SK-N-SH treated with all-trans-retinoic acid at 6 μM for 48 hours (cell line): ENCODE data around the gene GPHA2.

Experiments used
- ATAC-seq: fragments of 200-7000 bp; cut with Tn5 transposase; 3 replicates; pipeline ENCODE4 v1.9.1; 2020; ENCODE audit warnings: mild to moderate bottlenecking, moderate library complexity
- ARNTL ChIP-seq: fragments of 450-650 bp; formaldehyde crosslinking; IDR thresholded peaks from 2 replicates; pipeline ENCODE4 v1.5.0; 2020; ENCODE audit warnings: low read depth, mild to moderate bottlenecking, moderate library complexity, borderline replicate concordance
- BACH2 ChIP-seq: fragments of 250-450 bp; sonication (Bioruptor Pico); IDR thresholded peaks from 2 replicates; pipeline ENCODE4 v1.9.0; 2021; ENCODE audit warnings: mild to moderate bottlenecking, borderline replicate concordance
- CSDC2 ChIP-seq: fragments of 250-450 bp; sonication (Bioruptor Pico); IDR thresholded peaks from 2 replicates; pipeline ENCODE4 v1.5.0; 2020; ENCODE audit warnings: mild to moderate bottlenecking, moderate library complexity
- ESRRG ChIP-seq: fragments of 250-450 bp; sonication (Bioruptor Pico); IDR thresholded peaks from 2 replicates; pipeline ENCODE4 v1.6.1; 2021; ENCODE audit warnings: mild to moderate bottlenecking
- GLIS3 ChIP-seq: fragments of 250-450 bp; sonication (Bioruptor Pico); IDR thresholded peaks from 2 replicates; pipeline ENCODE4 v1.5.0; 2020; ENCODE audit warnings: mild to moderate bottlenecking, moderate library complexity
- OSR1 ChIP-seq: fragments of 250-450 bp; sonication (Bioruptor Pico); IDR thresholded peaks from 2 replicates; pipeline ENCODE4 v1.8.0; 2022; ENCODE audit warnings: moderate library complexity, mild to moderate bottlenecking, inconsistent platforms
- PPARA ChIP-seq: fragments of 250-450 bp; sonication (Bioruptor Pico); IDR thresholded peaks from 2 replicates; pipeline ENCODE4 v1.5.0; 2020; ENCODE audit warnings: mild to moderate bottlenecking, borderline replicate concordance
- RARB ChIP-seq: fragments of 250-450 bp; sonication (Bioruptor Pico); IDR thresholded peaks from 2 replicates; pipeline ENCODE4 v1.8.0; 2021; ENCODE audit warnings: mild to moderate bottlenecking, moderate library complexity
- SNAI2 ChIP-seq: fragments of 250-450 bp; sonication (Bioruptor Pico); IDR thresholded peaks from 2 replicates; pipeline ENCODE4 v1.5.0; 2020; ENCODE audit warnings: mild to moderate bottlenecking, moderate library complexity
- TOX ChIP-seq: fragments of 250-450 bp; sonication (Bioruptor Pico); IDR thresholded peaks from 2 replicates; pipeline ENCODE4 v1.8.0; 2021; ENCODE audit warnings: mild to moderate bottlenecking, moderate library complexity, borderline replicate concordance
- ZC3H10 ChIP-seq: fragments of 250-450 bp; sonication (Bioruptor Pico); IDR thresholded peaks from 2 replicates; pipeline ENCODE4 v1.5.1; 2021; ENCODE audit warnings: mild to moderate bottlenecking, moderate library complexity
- ZFP3 ChIP-seq: fragments of 250-450 bp; sonication (Bioruptor Pico); IDR thresholded peaks from 2 replicates; pipeline ENCODE4 v1.5.0; 2020; ENCODE audit warnings: mild to moderate bottlenecking, moderate library complexity
- ZNF565 ChIP-seq: fragments of 450-650 bp; formaldehyde crosslinking; conservative IDR thresholded peaks from 2 replicates; pipeline ENCODE4 v1.5.0; 2020; ENCODE audit warnings: low read depth, mild to moderate bottlenecking, moderate library complexity
- ZNF8 ChIP-seq: fragments of 450-650 bp; formaldehyde crosslinking; IDR thresholded peaks from 2 replicates; pipeline ENCODE4 v1.5.0; 2020; ENCODE audit warnings: mild to moderate bottlenecking, moderate library complexity
- TF ChIP-seq, protein P1 (sequence below): fragments of 250-450 bp; sonication (Bioruptor Pico); IDR thresholded peaks from 2 replicates; pipeline ENCODE4 v1.8.0; 2020; ENCODE audit warnings: mild to moderate bottlenecking, moderate library complexity, borderline replicate concordance
- TF ChIP-seq, protein P2 (sequence below): fragments of 250-450 bp; sonication (Bioruptor Pico); IDR thresholded peaks from 2 replicates; pipeline ENCODE4 v1.5.0; 2020; ENCODE audit warnings: mild to moderate bottlenecking, moderate library complexity
- TF ChIP-seq, protein P3 (sequence below): fragments of 250-450 bp; sonication (Bioruptor Pico); IDR thresholded peaks from 2 replicates; pipeline ENCODE4 v1.5.1; 2021; ENCODE audit warnings: mild to moderate bottlenecking, moderate library complexity

Gene GPHA2

DNA sequence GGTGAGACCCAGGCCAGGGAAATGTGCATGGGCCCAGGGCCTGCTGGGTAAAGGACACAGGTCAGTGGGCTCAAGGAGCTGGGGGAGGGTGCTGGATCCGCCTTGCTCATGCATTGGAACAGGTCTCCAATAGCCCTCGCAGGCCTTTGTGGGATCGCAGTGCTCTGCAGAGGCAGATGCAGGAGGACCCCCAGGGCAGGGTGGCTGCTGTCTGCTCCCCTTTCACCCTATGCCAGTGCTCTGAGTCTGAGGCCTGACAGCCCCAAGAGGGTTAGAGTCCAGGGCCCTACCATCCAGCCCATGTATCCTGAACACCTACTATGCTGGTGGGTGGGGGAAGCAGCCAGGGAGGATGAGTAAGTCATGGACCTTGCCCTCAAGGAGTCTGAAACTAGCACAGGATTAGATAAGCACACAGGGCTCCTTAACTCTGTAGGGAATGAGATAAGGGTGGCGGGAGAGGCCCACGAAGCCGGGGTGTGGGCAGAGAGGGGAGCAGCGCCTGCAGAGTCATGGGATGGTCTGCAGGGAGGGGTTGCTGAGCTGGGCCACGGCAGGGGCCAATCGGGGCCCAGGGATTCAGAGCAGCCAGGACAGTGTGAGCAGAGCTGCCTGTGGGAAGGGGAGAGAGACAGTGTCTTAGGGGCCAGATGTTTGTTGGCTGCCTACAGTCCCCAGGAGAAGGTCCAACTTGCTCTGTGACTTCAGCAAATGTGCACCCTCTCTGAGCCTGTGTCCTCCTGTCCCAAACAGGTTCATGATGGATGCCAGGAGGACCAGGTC is 46.8 kb downstream of the GPHA2 start:
- TF ChIP-seq ZNF8 (CRISPR knock-in tag) (no peak), CSDC2 (CRISPR knock-in tag) (no peak), ZC3H10 (CRISPR knock-in tag) (no peak), ARNTL (CRISPR knock-in tag) (no peak), OSR1 (no peak), BACH2 (CRISPR knock-in tag) (no peak), PPARA (CRISPR knock-in tag) (no peak)
- TF ChIP-seq, protein P1, sequence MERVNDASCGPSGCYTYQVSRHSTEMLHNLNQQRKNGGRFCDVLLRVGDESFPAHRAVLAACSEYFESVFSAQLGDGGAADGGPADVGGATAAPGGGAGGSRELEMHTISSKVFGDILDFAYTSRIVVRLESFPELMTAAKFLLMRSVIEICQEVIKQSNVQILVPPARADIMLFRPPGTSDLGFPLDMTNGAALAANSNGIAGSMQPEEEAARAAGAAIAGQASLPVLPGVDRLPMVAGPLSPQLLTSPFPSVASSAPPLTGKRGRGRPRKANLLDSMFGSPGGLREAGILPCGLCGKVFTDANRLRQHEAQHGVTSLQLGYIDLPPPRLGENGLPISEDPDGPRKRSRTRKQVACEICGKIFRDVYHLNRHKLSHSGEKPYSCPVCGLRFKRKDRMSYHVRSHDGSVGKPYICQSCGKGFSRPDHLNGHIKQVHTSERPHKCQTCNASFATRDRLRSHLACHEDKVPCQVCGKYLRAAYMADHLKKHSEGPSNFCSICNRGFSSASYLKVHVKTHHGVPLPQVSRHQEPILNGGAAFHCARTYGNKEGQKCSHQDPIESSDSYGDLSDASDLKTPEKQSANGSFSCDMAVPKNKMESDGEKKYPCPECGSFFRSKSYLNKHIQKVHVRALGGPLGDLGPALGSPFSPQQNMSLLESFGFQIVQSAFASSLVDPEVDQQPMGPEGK: no peak
- TF ChIP-seq, protein P2, sequence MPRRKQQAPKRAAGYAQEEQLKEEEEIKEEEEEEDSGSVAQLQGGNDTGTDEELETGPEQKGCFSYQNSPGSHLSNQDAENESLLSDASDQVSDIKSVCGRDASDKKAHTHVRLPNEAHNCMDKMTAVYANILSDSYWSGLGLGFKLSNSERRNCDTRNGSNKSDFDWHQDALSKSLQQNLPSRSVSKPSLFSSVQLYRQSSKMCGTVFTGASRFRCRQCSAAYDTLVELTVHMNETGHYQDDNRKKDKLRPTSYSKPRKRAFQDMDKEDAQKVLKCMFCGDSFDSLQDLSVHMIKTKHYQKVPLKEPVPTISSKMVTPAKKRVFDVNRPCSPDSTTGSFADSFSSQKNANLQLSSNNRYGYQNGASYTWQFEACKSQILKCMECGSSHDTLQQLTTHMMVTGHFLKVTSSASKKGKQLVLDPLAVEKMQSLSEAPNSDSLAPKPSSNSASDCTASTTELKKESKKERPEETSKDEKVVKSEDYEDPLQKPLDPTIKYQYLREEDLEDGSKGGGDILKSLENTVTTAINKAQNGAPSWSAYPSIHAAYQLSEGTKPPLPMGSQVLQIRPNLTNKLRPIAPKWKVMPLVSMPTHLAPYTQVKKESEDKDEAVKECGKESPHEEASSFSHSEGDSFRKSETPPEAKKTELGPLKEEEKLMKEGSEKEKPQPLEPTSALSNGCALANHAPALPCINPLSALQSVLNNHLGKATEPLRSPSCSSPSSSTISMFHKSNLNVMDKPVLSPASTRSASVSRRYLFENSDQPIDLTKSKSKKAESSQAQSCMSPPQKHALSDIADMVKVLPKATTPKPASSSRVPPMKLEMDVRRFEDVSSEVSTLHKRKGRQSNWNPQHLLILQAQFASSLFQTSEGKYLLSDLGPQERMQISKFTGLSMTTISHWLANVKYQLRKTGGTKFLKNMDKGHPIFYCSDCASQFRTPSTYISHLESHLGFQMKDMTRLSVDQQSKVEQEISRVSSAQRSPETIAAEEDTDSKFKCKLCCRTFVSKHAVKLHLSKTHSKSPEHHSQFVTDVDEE (CRISPR knock-in tag): no peak
- TF ChIP-seq, all 23 proteins: peak for 0

DNA sequence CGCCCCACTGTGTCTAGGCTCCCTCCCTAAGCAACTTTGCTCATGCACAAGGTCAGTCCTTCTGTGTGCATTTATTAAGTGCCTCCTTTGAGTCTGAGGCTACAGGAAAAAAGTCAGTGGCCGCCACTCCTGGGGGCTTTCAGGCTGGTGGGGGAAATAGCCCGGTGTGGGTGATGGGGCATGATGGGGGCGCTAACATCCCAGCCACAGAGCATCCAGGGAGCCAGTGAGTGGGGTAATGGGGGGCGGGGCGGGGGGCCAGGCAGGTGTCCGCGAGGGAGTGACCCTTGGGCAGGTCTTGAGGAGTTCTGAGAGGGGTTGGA is 47.3 kb downstream of the GPHA2 start:
- ATAC-seq: no peak
- TF ChIP-seq, protein P3, sequence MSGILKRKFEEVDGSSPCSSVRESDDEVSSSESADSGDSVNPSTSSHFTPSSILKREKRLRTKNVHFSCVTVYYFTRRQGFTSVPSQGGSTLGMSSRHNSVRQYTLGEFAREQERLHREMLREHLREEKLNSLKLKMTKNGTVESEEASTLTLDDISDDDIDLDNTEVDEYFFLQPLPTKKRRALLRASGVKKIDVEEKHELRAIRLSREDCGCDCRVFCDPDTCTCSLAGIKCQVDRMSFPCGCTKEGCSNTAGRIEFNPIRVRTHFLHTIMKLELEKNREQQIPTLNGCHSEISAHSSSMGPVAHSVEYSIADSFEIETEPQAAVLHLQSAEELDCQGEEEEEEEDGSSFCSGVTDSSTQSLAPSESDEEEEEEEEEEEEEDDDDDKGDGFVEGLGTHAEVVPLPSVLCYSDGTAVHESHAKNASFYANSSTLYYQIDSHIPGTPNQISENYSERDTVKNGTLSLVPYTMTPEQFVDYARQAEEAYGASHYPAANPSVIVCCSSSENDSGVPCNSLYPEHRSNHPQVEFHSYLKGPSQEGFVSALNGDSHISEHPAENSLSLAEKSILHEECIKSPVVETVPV: no peak
- TF ChIP-seq BACH2 (CRISPR knock-in tag): no peak
- no peak for TF ChIP-seq GLIS3 (CRISPR knock-in tag)
- TF ChIP-seq, protein P2 (CRISPR knock-in tag): no peak
- no peak for TF ChIP-seq ZNF565 (CRISPR knock-in tag)
- TF ChIP-seq ZFP3 (CRISPR knock-in tag): no peak
- TF ChIP-seq ZNF8 (CRISPR knock-in tag): no peak
- TF ChIP-seq TOX (CRISPR knock-in tag): no peak
- TF ChIP-seq CSDC2 (CRISPR knock-in tag): no peak
- no peak for TF ChIP-seq PPARA (CRISPR knock-in tag)
- TF ChIP-seq RARB: no peak
- TF ChIP-seq SNAI2 (CRISPR knock-in tag): no peak
- no peak for TF ChIP-seq ZC3H10 (CRISPR knock-in tag)
- TF ChIP-seq ESRRG (CRISPR knock-in tag): no peak
- TF ChIP-seq, protein P1: no peak

More for the DNA sequence above, 46.8 kb downstream of the GPHA2 start:
- ATAC-seq: no peak
